ENCODE measurements around the gene ANAPC2.

ANAPC2 gene

DNA sequence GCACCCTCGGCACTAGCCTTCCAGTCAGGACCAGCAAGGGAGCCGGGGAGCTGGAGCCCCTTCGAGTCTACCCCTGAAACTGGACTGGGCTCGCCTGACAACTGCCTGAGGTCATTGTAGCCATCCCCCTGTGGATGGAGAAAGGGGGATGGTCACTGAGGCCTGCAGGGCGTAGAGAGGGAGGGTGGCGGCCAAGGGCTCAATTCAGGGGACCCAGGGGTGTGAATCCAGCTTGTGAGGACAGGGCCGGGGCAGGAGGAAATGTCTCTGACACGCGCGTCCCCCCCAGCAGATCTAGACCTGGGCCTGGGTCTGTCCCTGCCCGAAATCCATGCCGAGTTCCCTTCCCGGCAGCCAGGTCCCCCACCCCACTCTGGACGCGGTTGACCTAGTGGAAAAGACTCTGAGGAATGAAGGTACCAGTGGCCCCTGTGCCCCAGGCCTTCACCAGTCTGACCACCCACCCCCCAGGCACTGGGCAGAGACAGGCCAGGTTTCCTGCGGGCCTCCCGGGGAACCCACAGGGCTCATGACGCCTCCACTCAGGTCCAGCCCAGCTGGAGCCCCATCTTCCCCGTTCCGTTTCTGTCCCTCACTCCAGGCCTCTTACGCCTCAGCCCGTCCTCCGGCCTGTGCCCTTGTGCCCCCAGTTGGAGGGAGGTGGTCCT is 43.1 kb upstream of the ANAPC2 start:
- no peak overlapping the region for H3K27ac ChIP-seq (ENCODE audit: low read length)
- H3K4me1 ChIP-seq (ENCODE audit: low read length): 0 out of 2 replicates have a peak, but pooled peaks cover 5% of the 10 kb centered on the region
- H3K4me3 ChIP-seq (ENCODE audit: low read length): no peak overlapping the region
- H3F3A ChIP-seq (ENCODE audit: insufficient read depth, low read length): no peaks in the 10 kb centered on the region
- DNase-seq: no peak
- no peaks in the 10 kb centered on the region for H3K9me3 ChIP-seq (replicated peaks; ENCODE audit: insufficient read depth, low read length)
- no peaks in the 10 kb centered on the region for H3K79me2 ChIP-seq (ENCODE audit: low read length)
- H3K27me3 ChIP-seq (replicated peaks; ENCODE audit: insufficient read depth, low read length): peaks cover 77% of the 10 kb centered on the region
- H2AFZ ChIP-seq (ENCODE audit: low read length): no peak overlapping the region
- no peak overlapping the region for H3K9ac ChIP-seq (ENCODE audit: low read length)
- H4K20me1 ChIP-seq (ENCODE audit: insufficient read depth, low read length): no peaks in the 10 kb centered on the region
- no peaks in the 10 kb centered on the region for H3K9me2 ChIP-seq (replicated peaks; ENCODE audit: insufficient read depth, low read length)
- TF ChIP-seq, protein P1, sequence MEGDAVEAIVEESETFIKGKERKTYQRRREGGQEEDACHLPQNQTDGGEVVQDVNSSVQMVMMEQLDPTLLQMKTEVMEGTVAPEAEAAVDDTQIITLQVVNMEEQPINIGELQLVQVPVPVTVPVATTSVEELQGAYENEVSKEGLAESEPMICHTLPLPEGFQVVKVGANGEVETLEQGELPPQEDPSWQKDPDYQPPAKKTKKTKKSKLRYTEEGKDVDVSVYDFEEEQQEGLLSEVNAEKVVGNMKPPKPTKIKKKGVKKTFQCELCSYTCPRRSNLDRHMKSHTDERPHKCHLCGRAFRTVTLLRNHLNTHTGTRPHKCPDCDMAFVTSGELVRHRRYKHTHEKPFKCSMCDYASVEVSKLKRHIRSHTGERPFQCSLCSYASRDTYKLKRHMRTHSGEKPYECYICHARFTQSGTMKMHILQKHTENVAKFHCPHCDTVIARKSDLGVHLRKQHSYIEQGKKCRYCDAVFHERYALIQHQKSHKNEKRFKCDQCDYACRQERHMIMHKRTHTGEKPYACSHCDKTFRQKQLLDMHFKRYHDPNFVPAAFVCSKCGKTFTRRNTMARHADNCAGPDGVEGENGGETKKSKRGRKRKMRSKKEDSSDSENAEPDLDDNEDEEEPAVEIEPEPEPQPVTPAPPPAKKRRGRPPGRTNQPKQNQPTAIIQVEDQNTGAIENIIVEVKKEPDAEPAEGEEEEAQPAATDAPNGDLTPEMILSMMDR (IDR thresholded peaks at IDR 0.05; ENCODE audit: low read length): no peak
- TF ChIP-seq EZH2 (optimal IDR thresholded peaks at IDR 0.05; ENCODE audit: low read depth, low read length): no peak
- no peak for TF ChIP-seq EZH2phosphoT487 (IDR thresholded peaks at IDR 0.05; ENCODE audit: low read length)
- no peak overlapping the region for H3K4me2 ChIP-seq (ENCODE audit: low read depth, low read length)
- H3K36me3 ChIP-seq (replicated peaks; ENCODE audit: insufficient read depth, low read length): no peaks in the 10 kb centered on the region

- Histone ChIP-seq H3K27me3 (replicated peaks; ENCODE audit: insufficient read depth, low read length) (peaks cover 74% of the 10 kb centered on the region), H3K9me3 (replicated peaks; ENCODE audit: insufficient read depth, low read length) (no peaks in the 10 kb centered on the region), H3K4me2 (ENCODE audit: low read depth, low read length) (no peak within 1 kb of the TSS), H3K79me2 (ENCODE audit: low read length) (no peaks in the 10 kb centered on the region), H3F3A (ENCODE audit: insufficient read depth, low read length) (no peaks in the 10 kb centered on the region), H4K20me1 (ENCODE audit: insufficient read depth, low read length) (no peaks in the 10 kb centered on the region), H3K4me1 (ENCODE audit: low read length) (no peaks in the 10 kb centered on the region), H2AFZ (ENCODE audit: low read length) (no peak within 1 kb of the TSS), H3K9ac (ENCODE audit: low read length) (no peak within 1 kb of the TSS), H3K27ac (ENCODE audit: low read length) (no peak within 1 kb of the TSS), H3K4me3 (ENCODE audit: low read length) (no peak within 1 kb of the TSS), H3K9me2 (replicated peaks; ENCODE audit: insufficient read depth, low read length) (no peaks in the 10 kb centered on the region), H3K36me3 (replicated peaks; ENCODE audit: insufficient read depth, low read length) (no peaks in the 10 kb centered on the region)
- DNase-seq: no peak
- TF ChIP-seq EZH2 (optimal IDR thresholded peaks at IDR 0.05; ENCODE audit: low read depth, low read length): no peak
- TF ChIP-seq EZH2phosphoT487 (IDR thresholded peaks at IDR 0.05; ENCODE audit: low read length): no peak
- TF ChIP-seq, protein P1 (IDR thresholded peaks at IDR 0.05; ENCODE audit: low read length): no peak
These were observed 42.5 kb upstream of the ANAPC2 start, which contains the start of gene SLC34A3 for GRCh38 chr9:137230705-137231371. TSS of gene SLC34A3 (plus strand) at chr9:137230901. CDS start at chr9:137231703, 802 bp downstream.

GRCh38 chr9:137229903-137230704 is 41.7 kb upstream of the ANAPC2 start:
- Histone ChIP-seq H3K4me1 (ENCODE audit: low read length) (no peaks in the 10 kb centered on the region), H2AFZ (ENCODE audit: low read length) (no peak overlapping the region), H3K9me3 (replicated peaks; ENCODE audit: insufficient read depth, low read length) (no peaks in the 10 kb centered on the region), H3K79me2 (ENCODE audit: low read length) (no peaks in the 10 kb centered on the region), H3K9ac (ENCODE audit: low read length) (no peak overlapping the region), H3K4me3 (ENCODE audit: low read length) (no peak overlapping the region), H3F3A (ENCODE audit: insufficient read depth, low read length) (no peaks in the 10 kb centered on the region), H3K9me2 (replicated peaks; ENCODE audit: insufficient read depth, low read length) (no peaks in the 10 kb centered on the region), H3K4me2 (ENCODE audit: low read depth, low read length) (no peak overlapping the region), H3K27me3 (replicated peaks; ENCODE audit: insufficient read depth, low read length) (peaks cover 67% of the 10 kb centered on the region), H3K27ac (ENCODE audit: low read length) (no peak overlapping the region), H4K20me1 (ENCODE audit: insufficient read depth, low read length) (no peaks in the 10 kb centered on the region), H3K36me3 (replicated peaks; ENCODE audit: insufficient read depth, low read length) (no peaks in the 10 kb centered on the region)
- TF ChIP-seq, protein P1 (IDR thresholded peaks at IDR 0.05; ENCODE audit: low read length): no peak
- no peak for DNase-seq

Measured in MM.1S (cell line).